PC-3 (cell line): ENCODE measurements around the gene PTPN14. TPM values are rescaled to one million over a fixed set of nuclear protein-coding genes. Genes with fewer than 3 reads are reported as not detected.

Experiments
- ATAC-seq: fragments of 200-7000 bp; cut with Tn5 transposase; 2 replicates; pipeline ENCODE4 v1.9.1; 2020; ENCODE audit warnings: mild to moderate bottlenecking, moderate library complexity
- BruUV-seq: library from RNA; stranded (reverse); fragments of 400-500 nt; replicated peaks from 2 replicates; lab custom pipeline; 2021; lab: Mats Ljungman, UMichigan
- CTCF ChIA-PET: fragments of 300-600 bp; sonication (Branson Sonifier 250); formaldehyde crosslinking; loops from one replicate; lab custom pipeline; 2022; ENCODE audit warnings: antibody characterized with exemption; lab: Charles Lee
- POLR2A ChIA-PET: fragments of 300-600 bp; sonication (Branson Sonifier 250); formaldehyde crosslinking; loops from one replicate; lab custom pipeline; 2022; ENCODE audit warnings: antibody characterized with exemption; ENCODE audit not compliant: unreplicated experiment; lab: Charles Lee
- DNase-seq: peaks from one replicate; pipeline ENCODE4 v3.0.0-alpha.2; 2015
- H2AFZ ChIP-seq: fragments of 300-600 bp; sonication (generic); 2 replicates; pipeline ENCODE4 v1.6.0; 2016; ENCODE audit warnings: antibody characterized with exemption, low read length
- H3F3A ChIP-seq: fragments of 300-600 bp; sonication (generic); one replicate; pipeline ENCODE4 v1.6.0; 2017; ENCODE audit warnings: antibody characterized with exemption, low read length, control low read depth, mild to moderate bottlenecking; ENCODE audit not compliant: unreplicated experiment
- H3K27ac ChIP-seq: fragments of 300-600 bp; sonication (generic); 2 replicates; pipeline ENCODE4 v1.5.1; 2016; ENCODE audit warnings: mild to moderate bottlenecking, low read length
- H3K27me3 ChIP-seq: fragments of 300-600 bp; sonication (generic); 2 replicates; pipeline ENCODE4 v1.6.1; 2016; ENCODE audit warnings: low read length, mixed read lengths
- H3K36me3 ChIP-seq: fragments of 300-600 bp; sonication (generic); 2 replicates; pipeline ENCODE4 v1.6.1; 2016; ENCODE audit warnings: low read depth, mixed run types, low read length, mixed read lengths
- H3K4me1 ChIP-seq: fragments of 300-600 bp; sonication (generic); 2 replicates; pipeline ENCODE4 v1.5.1; 2016; ENCODE audit warnings: low read length; ENCODE audit not compliant: insufficient read depth
- H3K4me2 ChIP-seq: fragments of 300-600 bp; sonication (generic); 2 replicates; pipeline ENCODE4 v1.6.0; 2016; ENCODE audit warnings: low read length
- H3K4me3 ChIP-seq: fragments of 300-600 bp; sonication (generic); 2 replicates; pipeline ENCODE4 v1.5.1; 2016; ENCODE audit warnings: mild to moderate bottlenecking, low read length, mixed read lengths
- H3K79me2 ChIP-seq: fragments of 300-600 bp; sonication (generic); 2 replicates; pipeline ENCODE4 v1.6.1; 2017; ENCODE audit warnings: low read length, mixed read lengths
- H3K9ac ChIP-seq: fragments of 300-600 bp; sonication (generic); 2 replicates; pipeline ENCODE4 v1.6.0; 2016; ENCODE audit warnings: mild to moderate bottlenecking, low read length
- H3K9me2 ChIP-seq: fragments of 300-600 bp; sonication (generic); replicated peaks from 2 replicates; pipeline ENCODE4 v1.6.1; 2016; ENCODE audit warnings: mixed run types, low read length, mixed read lengths
- H3K9me3 ChIP-seq: fragments of 300-600 bp; sonication (generic); 2 replicates; pipeline ENCODE4 v1.6.1; 2016; ENCODE audit warnings: low read length, mixed read lengths
- H4K20me1 ChIP-seq: fragments of 300-600 bp; sonication (generic); 2 replicates; pipeline ENCODE4 v1.6.1; 2016; ENCODE audit warnings: low read length, mixed read lengths
- EZH2 ChIP-seq: fragments of 300-600 bp; sonication (generic); IDR thresholded peaks from one replicate; pipeline ENCODE4 v1.6.1; 2017; ENCODE audit warnings: antibody characterized with exemption, mild to moderate bottlenecking, low read length; ENCODE audit not compliant: unreplicated experiment
- EZH2phosphoT487 ChIP-seq: fragments of 300-600 bp; sonication (generic); IDR thresholded peaks from 2 replicates; pipeline ENCODE4 v1.6.1; 2018; ENCODE audit warnings: mild to moderate bottlenecking, antibody characterized with exemption, low read length, borderline replicate concordance
- intact Hi-C: fragments of 100-400 bp; cut with micrococcal nuclease; formaldehyde crosslinking; loops from 2 replicates; pipeline ENCODE4 v1.9.0; 2023
- total RNA-seq: library from RNA; depleted of rRNA; stranded (reverse); fragments of >200 nt; gene quantifications from 2 replicates; pipeline ENCODE4 v1.2.3, GENCODE V29; 2014
- TF ChIP-seq, protein P1 (sequence below): fragments of 300-600 bp; sonication (generic); conservative IDR thresholded peaks from 2 replicates; pipeline ENCODE4 v1.5.1; 2017; ENCODE audit warnings: antibody characterized with exemption, low read depth, mild to moderate bottlenecking, low read length

Gene PTPN14
- total RNA-seq, 1 experiment from 2014 or later, result 12.6 TPM

DNA sequence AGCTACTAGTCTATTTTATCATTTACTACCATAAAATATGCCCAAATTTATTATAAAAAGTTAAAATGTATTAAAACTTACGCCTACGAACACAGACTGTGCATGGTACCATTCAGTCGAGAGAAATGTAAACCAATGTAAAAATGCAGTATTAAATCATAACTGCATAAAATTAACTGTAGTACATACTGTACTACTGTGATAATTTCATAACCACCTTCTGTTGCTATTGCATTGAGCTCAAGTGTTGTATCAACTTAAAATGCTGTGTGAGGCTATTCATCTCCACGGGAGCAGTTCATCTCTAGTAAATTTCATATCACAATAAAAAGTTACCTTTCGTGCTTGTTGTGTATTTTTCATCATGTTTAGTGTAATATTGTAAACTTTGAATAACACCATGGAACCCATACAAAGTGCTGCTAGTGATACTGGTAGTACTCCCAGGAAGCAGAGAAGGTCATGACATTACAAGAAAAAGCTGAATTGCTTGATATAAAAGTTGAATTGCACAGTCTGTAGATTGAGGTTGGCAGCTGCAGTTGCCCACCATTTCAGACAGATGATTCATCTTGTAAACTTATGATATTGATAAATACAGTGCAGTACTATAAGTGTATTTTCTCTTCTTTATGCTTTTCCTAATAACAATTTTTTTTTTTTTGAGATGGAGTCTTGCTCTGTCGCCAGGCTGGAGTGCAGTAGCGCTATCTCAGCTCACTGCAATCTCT lies 32.6 kb upstream of the PTPN14 start:
- H3K9ac ChIP-seq, result no peak overlapping the region
- TF ChIP-seq, protein P1, sequence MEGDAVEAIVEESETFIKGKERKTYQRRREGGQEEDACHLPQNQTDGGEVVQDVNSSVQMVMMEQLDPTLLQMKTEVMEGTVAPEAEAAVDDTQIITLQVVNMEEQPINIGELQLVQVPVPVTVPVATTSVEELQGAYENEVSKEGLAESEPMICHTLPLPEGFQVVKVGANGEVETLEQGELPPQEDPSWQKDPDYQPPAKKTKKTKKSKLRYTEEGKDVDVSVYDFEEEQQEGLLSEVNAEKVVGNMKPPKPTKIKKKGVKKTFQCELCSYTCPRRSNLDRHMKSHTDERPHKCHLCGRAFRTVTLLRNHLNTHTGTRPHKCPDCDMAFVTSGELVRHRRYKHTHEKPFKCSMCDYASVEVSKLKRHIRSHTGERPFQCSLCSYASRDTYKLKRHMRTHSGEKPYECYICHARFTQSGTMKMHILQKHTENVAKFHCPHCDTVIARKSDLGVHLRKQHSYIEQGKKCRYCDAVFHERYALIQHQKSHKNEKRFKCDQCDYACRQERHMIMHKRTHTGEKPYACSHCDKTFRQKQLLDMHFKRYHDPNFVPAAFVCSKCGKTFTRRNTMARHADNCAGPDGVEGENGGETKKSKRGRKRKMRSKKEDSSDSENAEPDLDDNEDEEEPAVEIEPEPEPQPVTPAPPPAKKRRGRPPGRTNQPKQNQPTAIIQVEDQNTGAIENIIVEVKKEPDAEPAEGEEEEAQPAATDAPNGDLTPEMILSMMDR, result no peak
- TF ChIP-seq EZH2 (no peak), EZH2phosphoT487 (no peak)
- H3K4me3 ChIP-seq, result no peak overlapping the region
- H3K4me2 ChIP-seq, result peak overlapping the region; percentile 68
- peaks cover 43% of the 10 kb centered on the region for H3K4me1 ChIP-seq
- H3K9me2 ChIP-seq, result no peaks in the 10 kb centered on the region
- H3F3A ChIP-seq, result no peaks in the 10 kb centered on the region
- no peaks in the 10 kb centered on the region for H3K9me3 ChIP-seq
- peak; percentile 60 for DNase-seq
- H3K27ac ChIP-seq, result peak overlapping the region; percentile 2; the same call in 1 of the 2 replicates
- ChIA-PET CTCF (interaction anchor here (0.5 to 3.6 kb wide), 11 partner anchors 9 to 1024 kb away, joined by 3 to 36 read pairs (median 4); partner anchors contain the start of gene PTPN14), POLR2A (interaction anchor here (0.5 to 1.2 kb wide), 2 partner anchors 32 to 120 kb away, joined by 9 to 10 read pairs; partner anchors contain the start of gene PTPN14)
- H3K79me2 ChIP-seq, result no peaks in the 10 kb centered on the region
- no peak overlapping the region for H2AFZ ChIP-seq
- no peaks in the 10 kb centered on the region for H3K27me3 ChIP-seq
- ATAC-seq, result peak; percentile 18
- intact Hi-C loops, result loop anchor here (2.0 kb wide), 2 partner anchors 15 to 67 kb away; no protein-coding TSS in a partner anchor
- no TSS peak for BruUV-seq
- no peaks in the 10 kb centered on the region for H3K36me3 ChIP-seq
- no peaks in the 10 kb centered on the region for H4K20me1 ChIP-seq

DNA sequence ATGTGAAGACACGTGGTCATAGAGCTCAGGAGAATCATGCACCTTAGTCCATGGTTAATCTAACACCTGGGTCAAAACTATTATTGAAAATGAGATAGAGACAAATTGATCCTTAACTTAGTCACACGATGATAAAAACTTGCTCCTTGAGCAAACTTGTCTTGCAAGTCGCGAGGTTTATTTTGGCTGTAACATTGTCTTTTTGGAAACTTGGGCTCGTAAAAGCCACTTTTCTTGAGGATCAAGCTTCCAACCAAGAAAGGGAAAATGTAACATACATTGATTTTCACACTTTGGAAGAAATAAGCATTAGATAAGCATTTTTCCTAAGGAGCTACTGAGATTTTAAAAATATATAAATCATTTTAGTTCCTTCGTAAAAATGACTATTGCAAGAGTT lies 31.7 kb upstream of the PTPN14 start:
- Histone ChIP-seq H3K27me3 (no peaks in the 10 kb centered on the region), H3K9me2 (no peaks in the 10 kb centered on the region), H3K27ac (peak overlapping the region; percentile 75), H3K4me2 (peak overlapping the region; percentile 68), H3K9ac (no peak overlapping the region), H3F3A (no peaks in the 10 kb centered on the region), H4K20me1 (no peaks in the 10 kb centered on the region), H3K36me3 (no peaks in the 10 kb centered on the region), H3K79me2 (no peaks in the 10 kb centered on the region), H3K4me3 (peak overlapping the region; percentile 23; the same call in 1 of the 2 replicates), H3K4me1 (peaks cover 43% of the 10 kb centered on the region), H2AFZ (peak overlapping the region; percentile 31; the same call in 1 of the 2 replicates), H3K9me3 (no peaks in the 10 kb centered on the region)
- no TSS peak for BruUV-seq
- CTCF ChIA-PET, result interaction anchor here (0.7 to 3.6 kb wide), 4 partner anchors 32 to 251 kb away, joined by 4 to 36 read pairs (median 4); partner anchors contain the start of gene PTPN14
- no peak for ATAC-seq
- TF ChIP-seq EZH2 (no peak), EZH2phosphoT487 (no peak)
- TF ChIP-seq, protein P1, result no peak
- DNase-seq, result peak; percentile 61
- POLR2A ChIA-PET, result interaction anchor here (0.7 kb wide), 1 partner anchor 31 kb away, joined by 6 read pairs; the partner anchor contains the start of gene PTPN14
- intact Hi-C loops, result loop anchor here (2.0 kb wide), 2 partner anchors 14 to 66 kb away; no protein-coding TSS in a partner anchor
